Astrocyte of the spinal cord (primary cell): Measurements from ENCODE around the gene NBPF3.
A peak's percentile ranks its signal among the peaks of the same experiment; 100 is the strongest.
"Not testable (repeated sequence)": the region's sequence is repeated elsewhere in the genome, so short reads cannot be mapped to it uniquely, and the experiment has no call there.

Source experiments
- DNase-seq: peaks from one replicate; pipeline ENCODE4 v3.0.0; 2011; ENCODE audit warnings: low read depth, low spot score
- H3K4me3 ChIP-seq: 2 replicates; pipeline ENCODE4 v1.5.1; 2011; ENCODE audit warnings: low read depth, mild to moderate bottlenecking, low read length, moderate library complexity
- CTCF ChIP-seq: IDR thresholded peaks from 2 replicates; pipeline ENCODE4 v1.5.1; 2012; ENCODE audit warnings: low read depth, mild to moderate bottlenecking, low read length, inconsistent platforms
- in situ Hi-C: cut with HindIII; loops from 2 replicates; pipeline ENCODE4 v1.10.0; 2017; ENCODE audit warnings: low sequenced_read_pairs

Gene NBPF3

GRCh38 chr1:21435646-21436487 is 4.1 kb upstream of the NBPF3 start:
- H3K4me3 ChIP-seq = no peak overlapping the region
- no peak for DNase-seq
- TF ChIP-seq CTCF = no peak
- in situ Hi-C loops = no loop called here

DNA sequence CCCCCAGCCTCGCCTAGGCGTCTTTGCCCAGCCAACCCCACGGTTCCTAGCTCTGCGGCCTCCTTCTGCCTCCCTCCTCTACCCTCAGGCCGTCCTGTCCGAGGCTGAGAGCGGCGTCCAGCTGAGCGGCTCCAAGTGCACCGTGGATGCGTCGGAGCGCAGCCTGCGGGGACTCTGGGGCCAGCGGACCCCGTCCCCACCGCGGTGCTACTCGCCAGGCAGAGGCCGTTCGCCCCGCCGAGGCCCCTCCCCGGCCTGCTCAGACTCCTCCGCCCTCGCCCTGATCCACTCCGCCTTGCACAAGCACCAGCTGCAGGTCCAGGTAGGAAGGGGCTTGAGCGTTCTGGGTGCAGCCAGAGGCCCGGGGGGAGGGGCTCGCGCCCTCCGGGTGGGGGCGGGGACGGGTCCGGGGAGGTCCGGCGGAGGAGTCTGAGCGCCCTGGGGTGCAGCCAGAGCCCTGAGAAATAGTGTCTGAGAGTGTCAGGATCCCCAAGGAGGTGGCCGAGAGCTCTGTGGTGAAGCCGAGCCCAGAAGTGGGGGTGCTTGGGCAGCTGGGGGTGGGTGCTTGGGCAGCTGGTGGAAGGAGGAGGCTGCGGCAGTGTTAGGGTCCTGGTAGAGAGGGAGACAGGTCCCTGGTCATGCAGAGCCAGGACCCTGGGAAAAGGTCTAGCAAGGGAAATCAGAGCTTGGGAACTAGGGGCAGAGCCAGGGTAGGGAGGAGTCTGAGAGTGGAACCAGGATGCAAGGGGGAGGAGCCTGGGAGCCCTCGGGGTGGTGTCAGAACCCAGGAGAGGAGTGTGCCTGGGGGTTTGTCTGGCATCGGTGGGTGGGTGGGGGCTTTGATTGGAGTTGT is 3.2 kb upstream of the NBPF3 start:
- no peak for TF ChIP-seq CTCF
- peak overlapping the region; percentile 28 for H3K4me3 ChIP-seq
- DNase-seq = no peak
- in situ Hi-C loops = no loop called here

DNA sequence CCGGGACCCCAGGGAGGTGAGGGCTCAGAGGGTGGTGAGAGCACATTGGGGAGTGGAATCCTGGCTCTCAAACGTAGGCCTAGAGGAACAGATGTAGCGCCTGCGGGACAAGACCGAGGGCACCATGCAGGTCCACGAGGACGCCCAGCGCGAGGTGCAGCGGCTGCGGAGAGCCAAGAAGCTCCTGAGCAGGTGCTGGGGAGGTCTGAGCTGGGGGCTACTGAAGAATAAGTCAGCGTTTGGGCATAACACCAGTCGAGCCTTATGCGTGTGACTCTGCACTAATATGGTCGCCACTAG is 2.6 kb upstream of the NBPF3 start:
- in situ Hi-C loops = no loop called here
- no peak for TF ChIP-seq CTCF
- DNase-seq = no peak
- H3K4me3 ChIP-seq = no peak overlapping the region

DNA sequence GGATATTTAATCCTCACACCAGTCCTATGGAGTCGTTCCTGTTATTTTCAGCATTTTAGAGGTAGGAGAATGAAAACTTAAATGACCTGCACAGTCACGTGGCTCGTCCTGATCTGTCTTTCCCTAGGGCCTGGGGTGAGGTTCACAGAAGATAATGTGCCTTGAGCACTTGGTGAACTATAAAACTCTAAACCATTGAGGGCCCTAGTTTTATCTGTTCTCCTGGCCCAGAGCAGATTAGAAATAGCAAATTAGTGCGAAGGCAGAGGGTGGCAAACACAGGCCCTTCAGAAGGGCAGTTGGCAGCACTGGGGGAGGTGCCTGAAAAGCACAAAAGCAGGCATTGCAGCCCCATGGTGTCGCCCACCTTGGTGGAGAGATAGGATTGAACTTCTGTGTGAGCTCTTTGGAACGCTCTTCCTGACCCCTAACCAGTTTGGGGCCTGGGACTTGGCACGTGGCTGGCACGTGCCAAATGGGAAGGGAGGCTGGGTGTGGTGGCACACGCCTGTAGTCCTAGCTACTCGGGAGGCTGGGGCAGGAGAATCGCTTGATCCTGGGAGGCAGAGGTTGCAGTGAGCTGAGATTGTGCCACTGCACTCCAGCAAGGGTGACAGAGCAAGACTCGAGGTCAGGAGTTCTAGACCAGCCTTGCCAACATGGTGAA is 1.2 kb upstream of the NBPF3 start:
- DNase-seq, H3K4me3 ChIP-seq, in situ Hi-C loops: not testable (repeated sequence)

DNA sequence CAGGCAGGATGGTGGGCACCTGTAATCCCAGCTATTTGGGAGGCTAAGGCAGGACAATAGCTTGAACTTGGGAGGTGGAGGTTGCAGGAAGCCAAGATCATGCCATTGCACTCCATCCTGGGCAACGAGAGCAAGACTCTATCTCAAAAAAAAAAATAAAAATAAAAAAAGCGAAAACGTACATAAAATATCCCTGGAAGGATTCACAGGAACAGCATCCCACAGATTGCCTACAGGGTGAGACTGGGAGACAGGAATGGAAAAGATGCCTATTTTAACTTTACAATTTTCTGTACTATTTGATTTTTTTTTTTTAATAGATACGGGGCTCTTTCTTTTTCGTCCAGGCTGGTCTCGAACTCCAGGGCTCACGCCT is 604 bp upstream of the NBPF3 start:
- TF ChIP-seq CTCF = no peak

GRCh38 chr1:21440630-21441125 is 741 bp downstream of the NBPF3 start:
- peak overlapping the region; percentile 48 for H3K4me3 ChIP-seq
- in situ Hi-C loops, DNase-seq: not testable (repeated sequence)

More for the DNA sequence above, 604 bp upstream of the NBPF3 start:
- DNase-seq = no peak
- in situ Hi-C loops = no loop called here
- H3K4me3 ChIP-seq = peak overlapping the region; percentile 48

DNA sequence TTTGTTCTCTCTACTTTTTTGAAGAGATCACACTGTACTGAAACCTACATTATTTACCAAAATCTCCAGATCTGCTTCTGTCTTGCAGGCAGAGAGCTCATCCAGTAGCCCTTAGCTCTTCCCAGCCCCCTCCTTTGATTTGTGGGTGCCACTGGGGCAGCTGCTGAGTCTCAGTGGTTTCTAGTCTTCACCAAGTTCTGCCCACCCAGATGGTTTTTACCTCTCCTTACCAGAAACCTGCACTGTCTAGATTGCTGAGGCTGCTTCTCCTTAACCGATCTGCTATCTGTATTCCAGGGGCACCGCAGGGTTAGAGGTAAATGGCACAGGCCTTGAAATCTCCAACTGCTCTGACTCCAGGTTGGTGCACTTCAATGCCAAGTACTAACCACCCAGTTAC is 6.7 kb downstream of the NBPF3 start:
- DNase-seq, H3K4me3 ChIP-seq, in situ Hi-C loops: not testable (repeated sequence)

DNA sequence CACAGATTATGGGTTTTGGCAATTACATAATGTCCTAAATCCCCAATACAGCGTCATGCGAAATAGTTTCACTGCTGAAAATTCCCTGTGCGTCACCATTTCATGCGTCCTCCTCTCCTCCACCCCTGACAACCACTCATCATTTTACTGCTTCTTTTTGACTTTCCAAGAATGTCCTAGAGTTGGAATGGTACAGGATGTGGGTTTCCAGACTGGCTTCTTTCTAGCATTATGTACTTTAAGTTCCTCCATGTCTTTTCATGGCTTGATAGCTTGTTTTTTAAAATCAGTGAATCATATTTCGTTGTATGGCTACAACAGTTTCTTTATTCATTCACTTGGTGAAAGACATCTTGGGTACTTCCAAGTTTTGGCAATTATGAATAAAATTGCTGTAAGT is 7.4 kb downstream of the NBPF3 start:
- in situ Hi-C loops = no loop called here
- TF ChIP-seq CTCF = no peak
- DNase-seq = no peak
- H3K4me3 ChIP-seq = no peak overlapping the region
